Keratinocyte (primary cell): ENCODE results near the gene RNF212.

ENCODE experiments used
- EZH2 ChIP-seq: IDR thresholded peaks from one replicate; pipeline ENCODE4 v1.6.1; 2012; ENCODE audit warnings: inconsistent platforms, mild to moderate bottlenecking, low read length, moderate library complexity
- TF ChIP-seq, protein P1 (sequence below), 3 experiments: IDR thresholded peaks in 1 of 3; conservative IDR thresholded peaks in 1 of 3; optimal IDR thresholded peaks in 1 of 3; 2 replicates in 2 of 3; 3 replicates in 1 of 3; pipeline versions ENCODE3 to v1.5.1; 2011; ENCODE audit warnings: low read length in 3 of 3, mild to moderate bottlenecking in 3 of 3, moderate library complexity in 2 of 3, control low read depth in 1 of 3, inconsistent platforms in 1 of 3; ENCODE audit not compliant: insufficient read depth in 2 of 3; ENCODE audit errors: extremely low read depth in 1 of 3

DNA sequence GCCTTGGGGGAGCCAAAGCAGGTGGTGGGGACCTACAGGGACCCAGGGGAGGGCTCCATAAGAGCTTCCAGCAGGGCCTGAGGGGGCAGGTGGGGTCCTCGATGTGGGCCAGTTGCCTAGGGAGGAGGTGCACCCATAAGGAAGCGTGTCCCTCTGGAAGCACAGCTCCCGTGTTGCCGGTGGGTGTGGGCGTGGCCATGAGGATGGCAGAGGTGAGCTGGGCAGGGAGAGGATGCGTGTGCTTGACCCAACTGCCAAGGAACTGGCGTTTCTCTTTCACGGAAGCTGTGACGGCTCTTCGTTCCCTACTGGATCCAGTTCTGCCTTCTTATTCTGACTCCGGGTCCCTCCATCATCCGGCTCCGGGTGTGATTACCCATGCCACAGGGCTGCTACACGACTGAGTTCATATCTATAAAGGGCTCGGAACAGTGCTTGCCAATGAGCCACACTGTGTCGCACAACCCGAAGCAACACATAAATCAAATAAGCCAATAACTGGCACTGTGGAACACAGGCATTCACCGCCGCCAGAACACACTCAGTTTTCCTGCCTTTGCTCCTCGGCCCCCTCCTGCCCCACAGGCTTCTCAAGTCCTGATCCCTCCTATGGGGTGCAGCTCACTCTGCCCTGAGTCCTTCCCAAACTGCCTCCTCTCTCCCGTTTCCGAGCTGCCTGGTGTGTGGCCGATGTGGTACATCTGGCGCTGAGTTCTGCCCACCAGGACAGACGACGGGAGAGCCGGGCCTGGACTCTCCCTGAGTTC, 35.5 kb downstream of the RNF212 start:
- TF ChIP-seq, protein P1, sequence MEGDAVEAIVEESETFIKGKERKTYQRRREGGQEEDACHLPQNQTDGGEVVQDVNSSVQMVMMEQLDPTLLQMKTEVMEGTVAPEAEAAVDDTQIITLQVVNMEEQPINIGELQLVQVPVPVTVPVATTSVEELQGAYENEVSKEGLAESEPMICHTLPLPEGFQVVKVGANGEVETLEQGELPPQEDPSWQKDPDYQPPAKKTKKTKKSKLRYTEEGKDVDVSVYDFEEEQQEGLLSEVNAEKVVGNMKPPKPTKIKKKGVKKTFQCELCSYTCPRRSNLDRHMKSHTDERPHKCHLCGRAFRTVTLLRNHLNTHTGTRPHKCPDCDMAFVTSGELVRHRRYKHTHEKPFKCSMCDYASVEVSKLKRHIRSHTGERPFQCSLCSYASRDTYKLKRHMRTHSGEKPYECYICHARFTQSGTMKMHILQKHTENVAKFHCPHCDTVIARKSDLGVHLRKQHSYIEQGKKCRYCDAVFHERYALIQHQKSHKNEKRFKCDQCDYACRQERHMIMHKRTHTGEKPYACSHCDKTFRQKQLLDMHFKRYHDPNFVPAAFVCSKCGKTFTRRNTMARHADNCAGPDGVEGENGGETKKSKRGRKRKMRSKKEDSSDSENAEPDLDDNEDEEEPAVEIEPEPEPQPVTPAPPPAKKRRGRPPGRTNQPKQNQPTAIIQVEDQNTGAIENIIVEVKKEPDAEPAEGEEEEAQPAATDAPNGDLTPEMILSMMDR (optimal IDR thresholded peaks at IDR 0.05 in 1 of 3, IDR thresholded peaks at IDR 0.05 in 1 of 3, conservative IDR thresholded peaks at IDR 0.05 in 1 of 3; ENCODE audit: extremely low read depth in 1 of 3, insufficient read depth in 2 of 3, low read length in 3 of 3): no peak
- no peak for TF ChIP-seq EZH2
